ENCODE data around the gene MYH6. TPM values are rescaled to one million over a fixed set of nuclear protein-coding genes. Genes with fewer than 3 reads are reported as not detected.

Gene MYH6
- total RNA-seq, 4 donors from 2014 or later = not detected

GRCh38 chr14:23356662-23357061 lies 51.4 kb downstream of the MYH6 start:
- no peak for DNase-seq
- Histone ChIP-seq H3K4me1 (peaks cover 12 to 37% (median 17%) of the 10 kb centered on the region in 3 donors), H3K27me3 (peaks cover 0 to 34% (median 0%) of the 10 kb centered on the region in 4 donors), H3K9me3 (no peaks in the 10 kb centered on the region), H3K36me3 (peaks cover 5 to 49% (median 16%) of the 10 kb centered on the region in 3 donors), H3K27ac (no peak overlapping the region), H3K4me3 (no peak overlapping the region)
- TF ChIP-seq POLR2A (IDR thresholded peaks at IDR 0.05) (no peak), CTCF (IDR thresholded peaks at IDR 0.05) (no peak)
- intact Hi-C loops (cut with DNase I) = no loop called here
- 82 to 93% methylated on average over 3 to 4 of the region's 4 CpGs for WGBS, 2 donors

- H3K27me3 ChIP-seq = peaks cover 0 to 42% (median 0%) of the 10 kb centered on the region in 4 donors
- intact Hi-C loops (cut with DNase I) = no loop called here
- WGBS, 2 donors = 87 to 91% methylated on average over 6 of the region's 6 CpGs
- no peak overlapping the region for H3K4me3 ChIP-seq
- H3K27ac ChIP-seq = no peak overlapping the region
- TF ChIP-seq CTCF (IDR thresholded peaks at IDR 0.05) (no peak), POLR2A (IDR thresholded peaks at IDR 0.05) (no peak)
- DNase-seq = no peak
- no peaks in the 10 kb centered on the region for H3K9me3 ChIP-seq
- H3K4me1 ChIP-seq = peaks cover 9 to 33% (median 15%) of the 10 kb centered on the region in 3 donors
- peaks cover 5 to 49% (median 16%) of the 10 kb centered on the region in 3 donors for H3K36me3 ChIP-seq
These were observed 52.1 kb downstream of the MYH6 start for GRCh38 chr14:23355871-23356435.

GRCh38 chr14:23354990-23355389 lies 53.1 kb downstream of the MYH6 start:
- H3K4me3 ChIP-seq = no peak overlapping the region
- no peaks in the 10 kb centered on the region for H3K9me3 ChIP-seq
- H3K4me1 ChIP-seq = peaks cover 9 to 23% (median 15%) of the 10 kb centered on the region in 3 donors
- WGBS, 2 donors = 72 to 79% methylated on average over 6 of the region's 6 CpGs
- intact Hi-C loops (cut with DNase I) = no loop called here
- H3K36me3 ChIP-seq = peaks cover 5 to 41% (median 16%) of the 10 kb centered on the region in 3 donors
- H3K27me3 ChIP-seq = peaks cover 0 to 46% (median 0%) of the 10 kb centered on the region in 4 donors
- no peak overlapping the region for H3K27ac ChIP-seq
- no peak for DNase-seq
- TF ChIP-seq CTCF (IDR thresholded peaks at IDR 0.05) (no peak), POLR2A (IDR thresholded peaks at IDR 0.05) (no peak)

- no peak overlapping the region for H3K4me3 ChIP-seq
- no peak for DNase-seq
- WGBS, 2 donors = 65 to 66% methylated on average over 5 of the region's 5 CpGs
- TF ChIP-seq POLR2A (IDR thresholded peaks at IDR 0.05) (no peak), CTCF (IDR thresholded peaks at IDR 0.05) (no peak)
- intact Hi-C loops (cut with DNase I) = no loop called here
- H3K9me3 ChIP-seq = no peaks in the 10 kb centered on the region
- peaks cover 9 to 21% (median 15%) of the 10 kb centered on the region in 3 donors for H3K4me1 ChIP-seq
- peaks cover 0 to 36% (median 0%) of the 10 kb centered on the region in 4 donors for H3K27me3 ChIP-seq
- H3K36me3 ChIP-seq = peaks cover 0 to 25% (median 7%) of the 10 kb centered on the region in 3 donors
- H3K27ac ChIP-seq = peak overlapping the region in 1 of 4 donors; percentile 9
These were observed 54.7 kb downstream of the MYH6 start for GRCh38 chr14:23353433-23353780.

- intact Hi-C loops (cut with DNase I) = no loop called here
- H3K9me3 ChIP-seq = no peaks in the 10 kb centered on the region
- peaks cover 9 to 21% (median 15%) of the 10 kb centered on the region in 3 donors for H3K4me1 ChIP-seq
- DNase-seq = no peak
- TF ChIP-seq CTCF (IDR thresholded peaks at IDR 0.05) = no peak
- peak in 2 of 4 donors; percentile 27 to 56 for TF ChIP-seq POLR2A (IDR thresholded peaks at IDR 0.05)
- 0 to 1% methylated on average over 16 to 24 of the region's 42 CpGs for WGBS, 2 donors
- peak within 1 kb of the TSS; percentile 35 to 73 (median 60) for H3K4me3 ChIP-seq
- peak within 1 kb of the TSS in 3 of 4 donors; percentile 39 to 70 (median 56) for H3K27ac ChIP-seq
- peaks cover 0 to 36% (median 0%) of the 10 kb centered on the region in 4 donors for H3K27me3 ChIP-seq
- peaks cover 0 to 19% (median 7%) of the 10 kb centered on the region in 3 donors for H3K36me3 ChIP-seq
These were observed 55.3 kb downstream of the MYH6 start, which contains the start of gene SLC22A17 for GRCh38 chr14:23352506-23353432. TSS of gene SLC22A17 (minus strand) at chr14:23352887.

Data from esophagus squamous epithelium (tissue), 5 donors.